ENCODE measurements around the gene DNAI7.

- TF ChIP-seq CTCF (IDR thresholded peaks at IDR 0.05; ENCODE audit: low read length) (peak; percentile 29), EZH2 (optimal IDR thresholded peaks at IDR 0.05; ENCODE audit: low read depth, low read length) (no peak)
These were observed 75.9 kb downstream of the DNAI7 start for GRCh38 chr12:25119020-25119419.

Measured in MM.1S (cell line).